ENCODE data around the gene RASA2. TPM values are rescaled to one million over a fixed set of nuclear protein-coding genes. Genes with fewer than 3 reads are reported as not detected.

RASA2 gene
- total RNA-seq, 1 experiment from 2014 or later: 26.7 TPM

GRCh38 chr3:141500397-141500796, 13.6 kb downstream of the RASA2 start:
- ChIA-PET POLR2A (interaction anchor here (1.4 kb wide), 1 partner anchor 13 kb away, joined by 3 read pairs; no protein-coding TSS in a partner anchor), CTCF (no interaction called here)
- no peaks in the 10 kb centered on the region for H3K27me3 Mint-ChIP-seq (ENCODE audit: insufficient read depth, unreplicated experiment)
- H3K27ac Mint-ChIP-seq (ENCODE audit: unreplicated experiment): no peak overlapping the region
- intact Hi-C loops (cut with micrococcal nuclease; ENCODE audit: unreplicated experiment): no loop called here
- H3K4me1 Mint-ChIP-seq (ENCODE audit: low read depth, unreplicated experiment): no peaks in the 10 kb centered on the region
- BruUV-seq (replicated peaks): no TSS peak
- TF ChIP-seq CTCF (IDR thresholded peaks at IDR 0.05; ENCODE audit: insufficient read depth in 1 of 2, low read depth in 1 of 2, low read length in 1 of 2, severe bottlenecking in 1 of 2, unreplicated experiment in 1 of 2): no peak
- Histone ChIP-seq H3K4me1 (peaks cover 3% of the 10 kb centered on the region; the same call in 1 of the 2 replicates), H3K27me3 (replicated peaks; ENCODE audit: control insufficient read depth, insufficient read depth, low read length) (no peaks in the 10 kb centered on the region), H3K4me3 (ENCODE audit: low read depth, low read length) (no peak overlapping the region), H3K9me3 (no peaks in the 10 kb centered on the region), H3K36me3 (ENCODE audit: control insufficient read depth, insufficient read depth, low read length) (no peaks in the 10 kb centered on the region)
- H3K4me3 Mint-ChIP-seq (ENCODE audit: unreplicated experiment): no peak overlapping the region
- H3K9me3 Mint-ChIP-seq (ENCODE audit: unreplicated experiment): no peaks in the 10 kb centered on the region
- H3K36me3 Mint-ChIP-seq (ENCODE audit: insufficient read depth, unreplicated experiment): no peaks in the 10 kb centered on the region
- DNase-seq: no peak

- DNase-seq: no peak
- BruUV-seq (replicated peaks): no TSS peak
- Histone ChIP-seq H3K4me1 (peaks cover 5% of the 10 kb centered on the region; the same call in 1 of the 2 replicates), H3K9me3 (no peaks in the 10 kb centered on the region), H3K4me3 (ENCODE audit: low read depth, low read length) (no peak overlapping the region), H3K36me3 (ENCODE audit: control insufficient read depth, insufficient read depth, low read length) (no peaks in the 10 kb centered on the region), H3K27me3 (replicated peaks; ENCODE audit: control insufficient read depth, insufficient read depth, low read length) (no peaks in the 10 kb centered on the region)
- Mint-ChIP-seq H3K4me3 (ENCODE audit: unreplicated experiment) (no peak overlapping the region), H3K9me3 (ENCODE audit: unreplicated experiment) (no peaks in the 10 kb centered on the region), H3K27me3 (ENCODE audit: insufficient read depth, unreplicated experiment) (no peaks in the 10 kb centered on the region), H3K36me3 (ENCODE audit: insufficient read depth, unreplicated experiment) (peaks cover 6% of the 10 kb centered on the region), H3K27ac (ENCODE audit: unreplicated experiment) (no peak overlapping the region), H3K4me1 (ENCODE audit: low read depth, unreplicated experiment) (peaks cover 7% of the 10 kb centered on the region)
- intact Hi-C loops (cut with micrococcal nuclease; ENCODE audit: unreplicated experiment): no loop called here
- ChIA-PET POLR2A (no interaction called here), CTCF (no interaction called here)
- no peak for TF ChIP-seq CTCF (IDR thresholded peaks at IDR 0.05; ENCODE audit: insufficient read depth in 1 of 2, low read depth in 1 of 2, low read length in 1 of 2, severe bottlenecking in 1 of 2, unreplicated experiment in 1 of 2)
Observed at GRCh38 chr3:141505166-141505565, 18.3 kb downstream of the RASA2 start.

- CTCF ChIA-PET: no interaction called here
Observed at GRCh38 chr3:141506071-141506470, 19.2 kb downstream of the RASA2 start.

More at GRCh38 chr3:141506071-141506470, 19.2 kb downstream of the RASA2 start:
- BruUV-seq (replicated peaks): no TSS peak
- Histone ChIP-seq H3K9me3 (no peaks in the 10 kb centered on the region), H3K36me3 (ENCODE audit: control insufficient read depth, insufficient read depth, low read length) (no peaks in the 10 kb centered on the region), H3K27me3 (replicated peaks; ENCODE audit: control insufficient read depth, insufficient read depth, low read length) (no peaks in the 10 kb centered on the region), H3K4me1 (peaks cover 7% of the 10 kb centered on the region; the same call in 1 of the 2 replicates), H3K4me3 (ENCODE audit: low read depth, low read length) (no peak overlapping the region)
- peaks cover 15% of the 10 kb centered on the region for H3K4me1 Mint-ChIP-seq (ENCODE audit: low read depth, unreplicated experiment)
- intact Hi-C loops (cut with micrococcal nuclease; ENCODE audit: unreplicated experiment): no loop called here
- H3K36me3 Mint-ChIP-seq (ENCODE audit: insufficient read depth, unreplicated experiment): peaks cover 9% of the 10 kb centered on the region
- H3K27me3 Mint-ChIP-seq (ENCODE audit: insufficient read depth, unreplicated experiment): no peaks in the 10 kb centered on the region
- no peak overlapping the region for H3K4me3 Mint-ChIP-seq (ENCODE audit: unreplicated experiment)
- no peak for TF ChIP-seq CTCF (IDR thresholded peaks at IDR 0.05; ENCODE audit: insufficient read depth in 1 of 2, low read depth in 1 of 2, low read length in 1 of 2, severe bottlenecking in 1 of 2, unreplicated experiment in 1 of 2)
- DNase-seq: no peak
- POLR2A ChIA-PET: no interaction called here
- no peak overlapping the region for H3K27ac Mint-ChIP-seq (ENCODE audit: unreplicated experiment)
- H3K9me3 Mint-ChIP-seq (ENCODE audit: unreplicated experiment): no peaks in the 10 kb centered on the region

All from Caco-2 (cell line).